Stimulated activated CD4-positive, alpha-beta T cell treated with anti-CD3 and anti-CD28 coated beads, Interleukin-4, amount 100 ng/mL, for 1 hour (primary cell): ENCODE results near the gene POLR1G.

Source experiments
- DNase-seq: peaks from one replicate; pipeline ENCODE4 v3.0.0-alpha.2; 2020

The POLR1G gene

GRCh38 chr19:45406226-45407090 lies at the start of gene POLR1G:
TSS of gene POLR1G (plus strand) at chr19:45406644. CDS start at chr19:45406697, 53 bp downstream.
- peak; percentile 79 for DNase-seq

GRCh38 chr19:45356760-45357444 lies 49.5 kb upstream of the POLR1G start:
- no peak for DNase-seq

- no peak for DNase-seq
These were observed 49.0 kb upstream of the POLR1G start for GRCh38 chr19:45357445-45357783.

GRCh38 chr19:45358213-45358792 lies 48.1 kb upstream of the POLR1G start:
- no peak for DNase-seq

- DNase-seq, result no peak
These were observed 44.8 kb upstream of the POLR1G start for GRCh38 chr19:45361608-45362007.

GRCh38 chr19:45362291-45362690 lies 44.2 kb upstream of the POLR1G start:
- no peak for DNase-seq

GRCh38 chr19:45363861-45364459 lies 42.5 kb upstream of the POLR1G start:
- DNase-seq, result no peak

- no peak for DNase-seq
These were observed 41.7 kb upstream of the POLR1G start for GRCh38 chr19:45364696-45365095.

GRCh38 chr19:45368127-45368526 lies 38.3 kb upstream of the POLR1G start:
- no peak for DNase-seq

- DNase-seq, result no peak
These were observed 37.6 kb upstream of the POLR1G start for GRCh38 chr19:45368737-45369340.

GRCh38 chr19:45370410-45371204 lies 35.8 kb upstream of the POLR1G start, which contains the start of gene ERCC2:
TSS of gene ERCC2 (minus strand) at chr19:45370573. CDS start at chr19:45370540, 33 bp downstream.
- DNase-seq, result peak; percentile 99

- DNase-seq, result no peak
These were observed 30.3 kb upstream of the POLR1G start for GRCh38 chr19:45376045-45376724.

- no peak for DNase-seq
These were observed 26.3 kb upstream of the POLR1G start for GRCh38 chr19:45380107-45380506.

GRCh38 chr19:45382426-45382825 lies 24.0 kb upstream of the POLR1G start:
- DNase-seq, result no peak

- no peak for DNase-seq
These were observed 20.8 kb upstream of the POLR1G start for GRCh38 chr19:45385392-45386221.

GRCh38 chr19:45391346-45391745 lies 15.1 kb upstream of the POLR1G start:
- DNase-seq, result no peak

- no peak for DNase-seq
These were observed 14.4 kb upstream of the POLR1G start for GRCh38 chr19:45391871-45392665.

- no peak for DNase-seq
These were observed 10.4 kb upstream of the POLR1G start for GRCh38 chr19:45395821-45396617.

GRCh38 chr19:45400192-45400591 lies 6.3 kb upstream of the POLR1G start:
- no peak for DNase-seq
